DND-41 (cell line): ENCODE results near the gene SYCE3.

Experiments
- ATAC-seq: fragments of 200-7000 bp; cut with Tn5 transposase; 3 replicates; pipeline ENCODE4 v1.9.1; 2021; ENCODE audit warnings: low read depth; ENCODE audit not compliant: insufficient read depth
- DNase-seq: peaks from one replicate; pipeline ENCODE4 v3.0.0-alpha.2; 2020
- H2AFZ ChIP-seq: 2 replicates; pipeline ENCODE4 v1.6.0; 2012; ENCODE audit warnings: low read depth, low read length
- H3K27ac ChIP-seq: 2 replicates; pipeline ENCODE4 v1.5.1; 2012; ENCODE audit warnings: low read length, inconsistent platforms
- H3K27me3 ChIP-seq: fragments of 200-600 bp; sonication (generic); 2 replicates; pipeline ENCODE4 v1.6.0; 2012; ENCODE audit warnings: low read length, mild to moderate bottlenecking, inconsistent platforms; ENCODE audit not compliant: insufficient read depth, poor library complexity
- H3K36me3 ChIP-seq: 2 replicates; pipeline ENCODE4 v1.5.1; 2012; ENCODE audit warnings: low read length, inconsistent platforms; ENCODE audit not compliant: insufficient read depth
- H3K4me1 ChIP-seq: 2 replicates; pipeline ENCODE4 v1.5.1; 2012; ENCODE audit warnings: mild to moderate bottlenecking, low read length; ENCODE audit not compliant: insufficient read depth
- H3K4me2 ChIP-seq: 2 replicates; pipeline ENCODE4 v1.6.0; 2012; ENCODE audit warnings: mild to moderate bottlenecking, moderate library complexity, low read length, inconsistent platforms; ENCODE audit not compliant: insufficient read depth
- H3K4me3 ChIP-seq, 2 experiments: fragments of 200-600 bp in 1 of 2; shearing (Covaris generic) in 1 of 2; 2 replicates each; pipeline ENCODE4 v1.5.1; 2012 to 2016; ENCODE audit warnings: inconsistent platforms in 2 of 2, low read length in 2 of 2, mild to moderate bottlenecking in 2 of 2, low read depth in 1 of 2, moderate library complexity in 1 of 2
- H3K79me2 ChIP-seq: 2 replicates; pipeline ENCODE4 v1.6.0; 2012; ENCODE audit warnings: low read length, inconsistent platforms; ENCODE audit not compliant: insufficient read depth
- H3K9ac ChIP-seq: 2 replicates; pipeline ENCODE4 v1.6.0; 2012; ENCODE audit warnings: low read depth, mild to moderate bottlenecking, inconsistent platforms, low read length, moderate library complexity
- H3K9me3 ChIP-seq: 2 replicates; pipeline ENCODE4 v1.5.1; 2012; ENCODE audit warnings: low read length, moderate library complexity, mild to moderate bottlenecking, inconsistent platforms; ENCODE audit not compliant: insufficient read depth, severe bottlenecking
- H4K20me1 ChIP-seq: 2 replicates; pipeline ENCODE4 v1.6.0; 2012; ENCODE audit warnings: low read length; ENCODE audit not compliant: insufficient read depth
- CTCF ChIP-seq: IDR thresholded peaks from 2 replicates; pipeline ENCODE4 v1.5.1; 2012; ENCODE audit warnings: borderline replicate concordance, low read length, moderate library complexity, mild to moderate bottlenecking; ENCODE audit not compliant: poor library complexity, severe bottlenecking; ENCODE audit errors: extremely low read depth
- EZH2 ChIP-seq: IDR thresholded peaks from 3 replicates; pipeline ENCODE4 v1.6.1; 2012; ENCODE audit warnings: borderline replicate concordance, low read depth, mild to moderate bottlenecking, moderate library complexity, low read length, inconsistent platforms; ENCODE audit not compliant: severe bottlenecking

Gene SYCE3

GRCh38 chr22:50583294-50583861, 20.7 kb upstream of the SYCE3 start:
- peaks cover 13% of the 10 kb centered on the region; the same call in 1 of the 2 replicates for H4K20me1 ChIP-seq
- ATAC-seq = peak; percentile 27

GRCh38 chr22:50582493-50583293, 20.0 kb upstream of the SYCE3 start, which contains the start of gene CHKB:
CHKB (minus strand) TSS chr22:50582849; CDS start chr22:50582781, 68 bp downstream.
- peak within 1 kb of the TSS; percentile 83 to 91 for H3K4me3 ChIP-seq
- DNase-seq = peak; percentile 99

More at GRCh38 chr22:50583294-50583861, 20.7 kb upstream of the SYCE3 start:
- Histone ChIP-seq H3K79me2 (peaks cover 24% of the 10 kb centered on the region), H3K9ac (peak overlapping the region; percentile 100), H3K4me3 (peak overlapping the region; percentile 83 to 91), H3K9me3 (no peaks in the 10 kb centered on the region), H2AFZ (peak overlapping the region; percentile 74), H3K36me3 (peaks cover 34% of the 10 kb centered on the region), H3K27me3 (no peaks in the 10 kb centered on the region), H3K4me2 (peak overlapping the region; percentile 89), H3K4me1 (peaks cover 30% of the 10 kb centered on the region), H3K27ac (peak overlapping the region; percentile 73)
- no peak for DNase-seq
- no peak for TF ChIP-seq EZH2
- TF ChIP-seq CTCF = no peak

GRCh38 chr22:50581950-50582492, 19.3 kb upstream of the SYCE3 start:
- Histone ChIP-seq H3K4me2 (peak overlapping the region; percentile 71), H3K9ac (peak overlapping the region; percentile 100), H3K79me2 (peaks cover 24% of the 10 kb centered on the region), H3K9me3 (no peaks in the 10 kb centered on the region), H2AFZ (peak overlapping the region; percentile 99), H3K4me1 (peaks cover 30% of the 10 kb centered on the region), H3K27me3 (no peaks in the 10 kb centered on the region), H3K36me3 (peaks cover 43% of the 10 kb centered on the region), H3K4me3 (peak overlapping the region; percentile 68 to 91; a peak in 3 of 4 replicates), H4K20me1 (peaks cover 16% of the 10 kb centered on the region; the same call in 1 of the 2 replicates), H3K27ac (peak overlapping the region; percentile 100)
- DNase-seq (no peak), ATAC-seq (no peak; the same call in 2 of the 3 replicates)
- TF ChIP-seq CTCF = no peak
- no peak for TF ChIP-seq EZH2

More at GRCh38 chr22:50582493-50583293, 20.0 kb upstream of the SYCE3 start, which contains the start of gene CHKB:
- H3K27ac ChIP-seq = peak within 1 kb of the TSS; percentile 100
- H3K27me3 ChIP-seq = no peaks in the 10 kb centered on the region
- ATAC-seq = peak; percentile 92
- H3K9me3 ChIP-seq = no peaks in the 10 kb centered on the region
- H4K20me1 ChIP-seq = peaks cover 13% of the 10 kb centered on the region; the same call in 1 of the 2 replicates
- TF ChIP-seq EZH2 = no peak
- TF ChIP-seq CTCF = no peak
- H3K4me1 ChIP-seq = peaks cover 30% of the 10 kb centered on the region
- peak within 1 kb of the TSS; percentile 100 for H3K9ac ChIP-seq
- H3K4me2 ChIP-seq = peak within 1 kb of the TSS; percentile 89
- peaks cover 24% of the 10 kb centered on the region for H3K79me2 ChIP-seq
- H3K36me3 ChIP-seq = peaks cover 36% of the 10 kb centered on the region
- H2AFZ ChIP-seq = peak within 1 kb of the TSS; percentile 99
